GM12873 (cell line): ENCODE data around the gene DPF1.

ENCODE experiments used
- CTCF ChIP-seq: IDR thresholded peaks from 2 replicates; pipeline ENCODE4 v1.5.1; 2012; ENCODE audit warnings: low read depth, mild to moderate bottlenecking, moderate library complexity, low read length, control low read depth; ENCODE audit not compliant: insufficient read depth; ENCODE audit errors: missing control alignments

The DPF1 gene

GRCh38 chr19:38201731-38202130, 22.3 kb downstream of the DPF1 start:
- no peak for TF ChIP-seq CTCF

GRCh38 chr19:38199340-38199739, 24.7 kb downstream of the DPF1 start:
- no peak for TF ChIP-seq CTCF

- TF ChIP-seq CTCF: no peak
Observed at GRCh38 chr19:38197937-38198704, 25.9 kb downstream of the DPF1 start.

- no peak for TF ChIP-seq CTCF
Observed at GRCh38 chr19:38196948-38197656, 26.9 kb downstream of the DPF1 start.

- no peak for TF ChIP-seq CTCF
Observed at GRCh38 chr19:38196245-38196837, 27.7 kb downstream of the DPF1 start.

GRCh38 chr19:38195237-38195636, 28.8 kb downstream of the DPF1 start:
- TF ChIP-seq CTCF: no peak

- no peak for TF ChIP-seq CTCF
Observed at GRCh38 chr19:38194061-38194701, 29.8 kb downstream of the DPF1 start.
